ENCODE data around the gene ANAPC16.

- peak in 1 of 7 experiments; percentile 13 for TF ChIP-seq CTCF (IDR thresholded peaks at IDR 0.05)
- TF ChIP-seq POLR2A (IDR thresholded peaks at IDR 0.05): peak in 2 of 3 donors; percentile 23 to 55
Observed at GRCh38 chr10:72276013-72276387, 60.2 kb downstream of the ANAPC16 start.
